ENCODE results near the gene CCDC146.

Gene CCDC146

DNA sequence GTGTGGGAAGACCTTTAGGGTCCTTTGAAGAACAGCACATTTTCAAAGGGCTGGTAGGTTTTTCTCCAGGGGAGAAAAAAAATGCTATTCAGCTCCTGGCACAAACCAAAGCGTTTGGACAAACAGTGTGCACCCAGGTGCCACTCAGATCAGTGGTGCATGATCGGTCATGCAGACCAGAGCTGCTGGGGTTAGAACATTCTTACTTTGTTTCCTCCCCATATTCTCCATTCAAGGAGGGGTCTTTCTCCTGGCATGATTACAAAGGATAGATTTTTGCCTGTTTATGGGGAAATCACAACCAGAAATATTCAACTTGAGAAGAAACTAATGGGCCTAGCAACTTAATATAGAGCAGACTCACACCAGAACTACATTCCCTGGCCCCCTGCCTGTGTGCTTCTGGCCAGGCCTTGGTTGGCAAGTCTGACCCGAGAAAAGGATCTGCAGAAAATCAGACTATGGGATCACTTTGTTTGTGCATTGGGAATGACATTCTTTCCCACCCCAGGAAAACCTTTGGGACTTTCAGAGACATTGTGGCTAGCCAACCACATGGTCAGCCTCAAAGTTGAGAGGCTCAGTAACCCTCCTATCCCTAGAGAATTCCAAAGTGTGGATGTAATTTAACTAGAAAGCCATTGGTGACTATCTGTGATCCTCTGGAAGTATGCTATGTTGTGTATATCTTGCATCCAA is 159.5 kb downstream of the CCDC146 start:
- peak overlapping the region; percentile 71 for H3K27ac ChIP-seq (ENCODE audit: low read depth, low read length)
- no peaks in the 10 kb centered on the region for H3K9me3 ChIP-seq (ENCODE audit: low read length)
- H3K4me1 ChIP-seq (ENCODE audit: insufficient read depth, low read length): peaks cover 36% of the 10 kb centered on the region
- no peak overlapping the region for H3K9ac ChIP-seq (ENCODE audit: low read length)
- H3K4me3 ChIP-seq (ENCODE audit: low read depth in 1 of 2, low read length in 2 of 2): no peak overlapping the region
- no peaks in the 10 kb centered on the region for H3K27me3 ChIP-seq (ENCODE audit: control insufficient read depth in 1 of 2, insufficient read depth in 2 of 2, low read length in 2 of 2)
- no peaks in the 10 kb centered on the region for H3K36me3 ChIP-seq (ENCODE audit: insufficient read depth, low read length)

GRCh38 chr7:77282897-77283296 is 160.5 kb downstream of the CCDC146 start:
- Histone ChIP-seq H3K27me3 (ENCODE audit: control insufficient read depth in 1 of 2, insufficient read depth in 2 of 2, low read length in 2 of 2) (no peaks in the 10 kb centered on the region), H3K27ac (ENCODE audit: low read depth, low read length) (peak overlapping the region; percentile 43), H3K36me3 (ENCODE audit: insufficient read depth, low read length) (no peaks in the 10 kb centered on the region), H3K4me1 (ENCODE audit: insufficient read depth, low read length) (peaks cover 38% of the 10 kb centered on the region), H3K9ac (ENCODE audit: low read length) (no peak overlapping the region), H3K4me3 (ENCODE audit: low read depth in 1 of 2, low read length in 2 of 2) (peak overlapping the region in 1 of 2 donors; percentile 21), H3K9me3 (ENCODE audit: low read length) (no peaks in the 10 kb centered on the region)

DNA sequence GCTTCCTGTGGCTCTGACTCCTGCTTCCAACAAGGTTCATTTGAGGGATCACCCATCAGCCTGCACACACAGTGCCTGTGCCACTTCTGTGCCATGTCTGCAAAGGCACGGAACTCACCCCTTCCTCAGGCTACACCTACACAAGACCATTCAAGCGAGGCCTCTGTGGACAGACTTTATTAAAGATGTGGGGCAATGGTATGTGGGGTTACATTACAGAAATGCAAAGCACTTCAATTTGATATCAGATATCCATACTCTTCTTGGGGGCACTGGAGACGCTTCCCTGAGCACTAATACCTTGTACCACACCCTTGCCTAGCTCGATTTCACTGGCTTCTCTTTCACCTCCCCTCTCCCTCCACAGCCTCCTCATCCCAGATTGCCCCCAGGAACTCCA is 161.6 kb downstream of the CCDC146 start:
- peak overlapping the region in 1 of 2 donors; percentile 28 for H3K4me3 ChIP-seq (ENCODE audit: low read depth in 1 of 2, low read length in 2 of 2)
- H3K9me3 ChIP-seq (ENCODE audit: low read length): no peaks in the 10 kb centered on the region
- no peak overlapping the region for H3K9ac ChIP-seq (ENCODE audit: low read length)
- peak overlapping the region; percentile 4 for H3K27ac ChIP-seq (ENCODE audit: low read depth, low read length)
- no peaks in the 10 kb centered on the region for H3K27me3 ChIP-seq (ENCODE audit: control insufficient read depth in 1 of 2, insufficient read depth in 2 of 2, low read length in 2 of 2)
- peaks cover 49% of the 10 kb centered on the region for H3K4me1 ChIP-seq (ENCODE audit: insufficient read depth, low read length)
- peaks cover 11% of the 10 kb centered on the region for H3K36me3 ChIP-seq (ENCODE audit: insufficient read depth, low read length)

- Histone ChIP-seq H3K4me3 (ENCODE audit: low read depth in 1 of 2, low read length in 2 of 2) (no peak overlapping the region), H3K9me3 (ENCODE audit: low read length) (no peaks in the 10 kb centered on the region), H3K27ac (ENCODE audit: low read depth, low read length) (no peak overlapping the region), H3K4me1 (ENCODE audit: insufficient read depth, low read length) (peaks cover 49% of the 10 kb centered on the region), H3K36me3 (ENCODE audit: insufficient read depth, low read length) (peaks cover 17% of the 10 kb centered on the region), H3K9ac (ENCODE audit: low read length) (no peak overlapping the region), H3K27me3 (ENCODE audit: control insufficient read depth in 1 of 2, insufficient read depth in 2 of 2, low read length in 2 of 2) (no peaks in the 10 kb centered on the region)
Measured at GRCh38 chr7:77284616-77285015, 162.2 kb downstream of the CCDC146 start.

GRCh38 chr7:77288676-77289320 is 166.4 kb downstream of the CCDC146 start:
- Histone ChIP-seq H3K36me3 (ENCODE audit: insufficient read depth, low read length) (peaks cover 19% of the 10 kb centered on the region), H3K4me1 (ENCODE audit: insufficient read depth, low read length) (peaks cover 17% of the 10 kb centered on the region), H3K9me3 (ENCODE audit: low read length) (no peaks in the 10 kb centered on the region), H3K9ac (ENCODE audit: low read length) (no peak overlapping the region), H3K27me3 (ENCODE audit: control insufficient read depth in 1 of 2, insufficient read depth in 2 of 2, low read length in 2 of 2) (no peaks in the 10 kb centered on the region), H3K27ac (ENCODE audit: low read depth, low read length) (no peak overlapping the region), H3K4me3 (ENCODE audit: low read depth in 1 of 2, low read length in 2 of 2) (no peak overlapping the region)

DNA sequence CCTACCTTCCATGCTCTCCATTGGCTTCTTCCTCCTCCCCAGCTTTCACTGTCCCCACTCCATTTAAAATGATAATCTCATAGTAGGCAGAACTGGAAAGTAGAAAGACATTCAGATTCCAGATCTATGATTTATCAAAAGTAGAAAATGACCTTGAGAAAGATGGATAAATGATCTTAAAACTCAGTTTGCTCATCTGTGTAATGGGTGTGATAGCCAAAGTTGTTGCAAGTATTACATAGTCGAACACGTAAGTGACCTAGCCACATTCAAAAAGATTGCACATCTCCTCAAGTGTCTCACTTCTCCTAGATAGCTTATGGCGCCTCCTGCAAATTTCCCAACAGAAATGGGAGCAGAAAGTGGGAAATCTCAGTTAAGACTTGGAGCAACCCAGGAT is 167.0 kb downstream of the CCDC146 start:
- Histone ChIP-seq H3K4me1 (ENCODE audit: insufficient read depth, low read length) (peaks cover 17% of the 10 kb centered on the region), H3K27ac (ENCODE audit: low read depth, low read length) (no peak overlapping the region), H3K9me3 (ENCODE audit: low read length) (no peaks in the 10 kb centered on the region), H3K36me3 (ENCODE audit: insufficient read depth, low read length) (peaks cover 19% of the 10 kb centered on the region), H3K27me3 (ENCODE audit: control insufficient read depth in 1 of 2, insufficient read depth in 2 of 2, low read length in 2 of 2) (no peaks in the 10 kb centered on the region), H3K4me3 (ENCODE audit: low read depth in 1 of 2, low read length in 2 of 2) (no peak overlapping the region), H3K9ac (ENCODE audit: low read length) (no peak overlapping the region)

GRCh38 chr7:77290425-77290824 is 168.0 kb downstream of the CCDC146 start:
- no peak overlapping the region for H3K9ac ChIP-seq (ENCODE audit: low read length)
- H3K27me3 ChIP-seq (ENCODE audit: control insufficient read depth in 1 of 2, insufficient read depth in 2 of 2, low read length in 2 of 2): no peaks in the 10 kb centered on the region
- no peak overlapping the region for H3K4me3 ChIP-seq (ENCODE audit: low read depth in 1 of 2, low read length in 2 of 2)
- no peaks in the 10 kb centered on the region for H3K9me3 ChIP-seq (ENCODE audit: low read length)
- H3K27ac ChIP-seq (ENCODE audit: low read depth, low read length): no peak overlapping the region
- H3K36me3 ChIP-seq (ENCODE audit: insufficient read depth, low read length): peaks cover 19% of the 10 kb centered on the region
- peaks cover 20% of the 10 kb centered on the region for H3K4me1 ChIP-seq (ENCODE audit: insufficient read depth, low read length)

DNA sequence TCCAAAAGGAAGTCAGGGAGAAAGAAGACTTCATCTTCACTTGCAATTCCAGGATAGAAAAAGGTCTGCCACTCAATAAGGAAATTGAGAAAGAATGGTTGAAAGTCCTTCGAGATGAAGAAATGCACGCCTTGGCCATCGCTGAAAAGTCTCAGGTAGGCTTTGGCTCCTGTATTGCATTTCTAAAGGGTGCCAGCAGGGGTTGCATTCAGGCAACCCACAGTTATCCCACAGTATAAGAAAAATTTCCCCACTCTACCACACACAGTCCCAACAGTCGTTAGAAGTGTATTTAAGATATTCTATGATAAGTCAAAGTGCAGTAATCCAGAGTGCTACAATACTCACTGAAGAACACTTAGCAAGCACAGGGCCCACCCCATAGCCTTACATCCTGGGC is 170.6 kb downstream of the CCDC146 start:
- H3K9ac ChIP-seq (ENCODE audit: low read length): no peak overlapping the region
- H3K4me1 ChIP-seq (ENCODE audit: insufficient read depth, low read length): peaks cover 16% of the 10 kb centered on the region
- peaks cover 18% of the 10 kb centered on the region for H3K36me3 ChIP-seq (ENCODE audit: insufficient read depth, low read length)
- H3K27ac ChIP-seq (ENCODE audit: low read depth, low read length): no peak overlapping the region
- no peaks in the 10 kb centered on the region for H3K27me3 ChIP-seq (ENCODE audit: control insufficient read depth in 1 of 2, insufficient read depth in 2 of 2, low read length in 2 of 2)
- H3K4me3 ChIP-seq (ENCODE audit: low read depth in 1 of 2, low read length in 2 of 2): no peak overlapping the region
- H3K9me3 ChIP-seq (ENCODE audit: low read length): no peaks in the 10 kb centered on the region

- no peaks in the 10 kb centered on the region for H3K9me3 ChIP-seq (ENCODE audit: low read length)
- no peaks in the 10 kb centered on the region for H3K36me3 ChIP-seq (ENCODE audit: insufficient read depth, low read length)
- no peak overlapping the region for H3K4me3 ChIP-seq (ENCODE audit: low read depth in 1 of 2, low read length in 2 of 2)
- H3K9ac ChIP-seq (ENCODE audit: low read length): no peak overlapping the region
- H3K27me3 ChIP-seq (ENCODE audit: control insufficient read depth in 1 of 2, insufficient read depth in 2 of 2, low read length in 2 of 2): no peaks in the 10 kb centered on the region
- peaks cover 7% of the 10 kb centered on the region for H3K4me1 ChIP-seq (ENCODE audit: insufficient read depth, low read length)
- H3K27ac ChIP-seq (ENCODE audit: low read depth, low read length): no peak overlapping the region
Measured at GRCh38 chr7:77295549-77295948, 173.1 kb downstream of the CCDC146 start.

- Histone ChIP-seq H3K4me1 (ENCODE audit: insufficient read depth, low read length) (peaks cover 30% of the 10 kb centered on the region), H3K9me3 (ENCODE audit: low read length) (no peaks in the 10 kb centered on the region), H3K9ac (ENCODE audit: low read length) (no peak overlapping the region), H3K27me3 (ENCODE audit: control insufficient read depth in 1 of 2, insufficient read depth in 2 of 2, low read length in 2 of 2) (no peaks in the 10 kb centered on the region), H3K36me3 (ENCODE audit: insufficient read depth, low read length) (no peaks in the 10 kb centered on the region), H3K27ac (ENCODE audit: low read depth, low read length) (no peak overlapping the region), H3K4me3 (ENCODE audit: low read depth in 1 of 2, low read length in 2 of 2) (no peak overlapping the region)
Measured at GRCh38 chr7:77306231-77307067, 184.0 kb downstream of the CCDC146 start.

- H3K27me3 ChIP-seq (ENCODE audit: control insufficient read depth in 1 of 2, insufficient read depth in 2 of 2, low read length in 2 of 2): no peaks in the 10 kb centered on the region
- H3K27ac ChIP-seq (ENCODE audit: low read depth, low read length): no peak overlapping the region
- H3K4me1 ChIP-seq (ENCODE audit: insufficient read depth, low read length): peaks cover 50% of the 10 kb centered on the region
- no peaks in the 10 kb centered on the region for H3K9me3 ChIP-seq (ENCODE audit: low read length)
- H3K36me3 ChIP-seq (ENCODE audit: insufficient read depth, low read length): no peaks in the 10 kb centered on the region
- no peak overlapping the region for H3K9ac ChIP-seq (ENCODE audit: low read length)
- H3K4me3 ChIP-seq (ENCODE audit: low read depth in 1 of 2, low read length in 2 of 2): no peak overlapping the region
Measured at GRCh38 chr7:77308792-77309191, 186.4 kb downstream of the CCDC146 start.

Measured in muscle layer of colon (tissue), 2 donors.